Activated T-helper 9 cell treated with anti-CD3 and anti-CD28 coated beads, Interleukin-2, amount 50 U/mL, for 16 hours (primary cell): ENCODE results near the gene ACTC1.

Source experiments
- DNase-seq: peaks from one replicate; pipeline ENCODE4 v3.0.0-alpha.2; 2020; ENCODE audit warnings: low read depth

The ACTC1 gene

DNA sequence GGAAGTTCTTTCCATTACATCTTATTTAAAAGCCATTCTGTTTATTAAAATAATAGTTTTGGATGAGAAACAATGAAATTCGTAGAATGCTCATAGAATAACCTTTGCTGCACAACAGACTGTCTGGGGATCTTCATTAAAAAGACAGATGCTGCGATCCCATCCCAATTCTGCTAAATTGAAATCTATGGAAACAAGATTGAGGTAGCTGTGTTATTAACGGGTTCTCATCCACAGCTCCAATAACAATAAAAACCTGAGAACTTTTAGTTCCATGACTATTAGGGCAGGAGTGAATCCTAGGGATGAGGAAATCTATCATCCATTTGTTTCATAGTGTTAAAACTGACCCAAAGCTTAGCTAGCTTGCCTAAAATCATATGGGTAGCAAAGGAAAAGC, 38.1 kb downstream of the ACTC1 start:
- DNase-seq: no peak

DNA sequence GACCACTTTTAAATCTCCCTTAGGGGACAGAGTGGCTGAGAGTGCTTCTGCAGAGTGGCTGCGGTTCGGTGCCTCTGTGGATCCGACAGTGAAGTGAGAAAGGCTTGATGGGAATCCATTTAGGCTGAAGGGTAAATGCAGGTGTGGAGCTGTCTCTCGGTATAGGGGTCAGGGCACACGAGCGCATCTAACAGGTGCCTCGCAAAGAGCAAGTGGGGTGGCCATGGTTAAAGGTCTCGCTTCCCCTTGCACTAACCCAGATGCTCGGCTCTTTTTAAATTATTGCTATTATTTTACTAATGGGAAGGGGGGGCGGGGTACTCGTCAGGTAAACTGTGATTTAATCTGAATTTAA, 40.0 kb downstream of the ACTC1 start:
- no peak for DNase-seq

DNA sequence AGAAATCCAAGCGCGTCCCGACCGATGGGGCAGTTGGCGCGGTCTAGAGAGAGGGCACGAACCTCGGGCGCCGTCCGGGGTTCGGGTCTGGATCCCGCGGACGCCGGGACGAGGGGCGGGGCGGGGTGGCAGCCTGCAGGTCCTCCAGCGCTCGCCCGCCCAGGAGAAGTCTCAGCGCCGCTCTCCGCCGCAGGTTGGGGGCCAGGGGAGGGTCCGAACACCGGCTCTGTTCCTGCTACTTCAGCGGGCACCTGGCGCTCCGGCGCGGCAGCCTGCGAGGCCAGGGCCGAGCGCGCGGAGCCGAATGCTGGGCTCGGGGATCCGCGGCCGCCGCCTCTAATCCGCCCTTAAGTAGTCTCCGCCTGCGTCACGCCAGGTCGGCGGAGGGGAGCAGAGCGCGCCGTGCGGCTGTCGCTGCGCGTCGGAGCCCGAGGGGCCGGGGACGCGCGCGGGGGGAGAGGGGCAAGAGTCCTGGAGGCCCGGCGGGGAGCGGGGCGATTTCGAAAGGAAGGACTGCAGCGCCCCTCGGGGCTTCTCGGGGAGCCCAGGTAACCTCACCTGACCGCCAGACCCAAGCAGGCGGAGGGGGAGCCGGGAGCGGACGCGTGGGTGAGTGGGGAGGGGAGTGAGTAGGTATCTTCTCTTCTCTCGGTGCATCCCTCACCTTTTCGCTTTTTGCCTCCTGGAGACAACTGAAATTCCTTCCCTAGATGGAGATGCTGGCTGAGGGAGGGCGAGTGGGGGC, 40.5 kb downstream of the ACTC1 start, which contains the start of gene GJD2:
GJD2 (minus strand) TSS at position 325 of the 745 bp plus-strand sequence. CDS start 510 bp downstream, outside the sequence.
- no peak for DNase-seq

DNA sequence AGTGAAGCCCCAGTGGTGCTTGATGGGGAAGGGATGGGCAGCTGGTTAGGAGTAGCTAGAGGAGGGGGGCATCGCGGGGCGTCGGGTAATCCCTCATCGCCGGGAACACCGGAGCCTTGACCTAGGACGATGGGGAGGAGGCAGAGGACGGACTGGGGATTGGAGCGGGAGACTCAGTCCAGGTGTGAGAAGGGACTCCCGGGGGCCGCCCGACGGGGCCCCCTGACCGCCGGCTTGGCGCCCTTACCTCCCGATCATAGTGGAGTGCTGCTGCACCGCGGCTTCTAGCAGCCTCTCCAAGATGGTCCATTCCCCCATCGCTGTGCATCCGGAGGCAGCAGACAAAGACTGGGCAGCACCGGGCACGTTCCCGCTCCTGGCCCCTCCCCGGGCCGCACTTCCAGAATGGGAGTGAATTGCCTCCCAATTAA, 41.2 kb downstream of the ACTC1 start:
- DNase-seq: no peak

DNA sequence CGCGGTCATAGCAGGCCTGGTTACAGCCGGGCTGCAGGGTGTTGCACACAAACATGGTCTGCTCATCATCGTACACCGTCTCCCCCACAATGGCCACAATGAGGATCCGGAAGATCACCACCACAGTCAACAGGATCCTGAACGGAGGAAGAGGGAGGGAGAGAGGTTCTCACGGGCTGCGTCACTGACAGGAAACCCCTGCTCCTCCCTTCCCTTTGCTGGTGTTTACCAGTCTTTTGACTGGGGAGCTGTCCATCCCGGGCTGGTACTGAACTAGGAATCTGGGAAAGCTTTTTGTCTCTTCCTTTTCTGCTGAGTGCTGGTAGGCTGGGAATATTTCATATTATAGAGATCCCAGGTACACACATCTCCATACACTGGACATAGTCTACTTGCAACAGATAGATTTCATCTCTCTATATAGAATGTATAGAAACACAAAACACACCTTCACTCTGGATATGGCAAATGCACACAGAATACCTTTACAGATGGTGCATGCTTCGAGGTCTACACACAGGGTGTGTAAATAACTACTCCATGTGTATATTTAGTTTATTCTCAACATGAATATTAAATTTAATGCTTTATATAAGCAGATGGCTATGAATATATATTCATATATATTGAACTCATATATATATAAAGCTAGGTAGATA, 42.0 kb downstream of the ACTC1 start:
- no peak for DNase-seq

DNA sequence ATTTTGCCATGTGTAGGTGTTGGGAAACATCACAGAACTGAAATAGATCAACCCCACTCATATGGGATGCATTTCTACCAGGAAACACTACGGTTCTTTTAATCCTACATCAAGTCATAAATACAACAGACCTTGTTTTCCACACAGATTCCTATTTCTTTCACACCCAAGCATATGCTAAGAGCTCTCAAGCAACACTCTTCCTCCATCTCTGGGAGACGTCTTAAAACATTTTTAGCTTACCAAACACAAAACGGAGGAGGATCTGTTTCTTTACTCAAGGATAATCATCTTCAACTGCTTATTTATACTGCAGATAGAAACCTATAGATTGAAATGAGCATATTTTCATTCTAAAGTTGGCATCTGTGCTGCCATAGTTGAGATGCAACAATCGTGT, 45.7 kb downstream of the ACTC1 start:
- no peak for DNase-seq
